Measurements from ENCODE around the gene RMI2.

The RMI2 gene

GRCh38 chr16:11399261-11399831 is 54.1 kb downstream of the RMI2 start:
- no peak for DNase-seq (ENCODE audit: low spot score)

DNA sequence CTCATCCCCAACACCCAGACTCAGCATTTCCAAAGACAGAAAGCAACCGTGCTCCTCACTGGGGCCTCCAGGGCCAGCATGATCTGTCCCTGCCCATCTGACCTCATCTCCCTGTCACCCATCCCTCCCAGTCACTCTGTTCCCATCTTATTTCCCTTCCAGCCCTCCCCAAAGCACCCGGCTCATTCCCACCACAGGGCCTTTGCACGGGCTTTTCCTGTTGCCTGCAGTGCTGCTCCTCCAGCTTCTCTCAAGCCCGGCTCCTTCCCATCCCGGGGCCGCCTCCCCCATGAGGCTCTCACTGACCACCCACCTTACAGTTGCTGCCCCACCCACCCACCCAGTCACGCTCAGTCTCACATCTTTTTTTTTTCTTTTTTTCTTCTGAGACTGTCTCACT is 54.8 kb downstream of the RMI2 start:
- DNase-seq (ENCODE audit: low spot score): no peak

All from ecto neural progenitor cell (in vitro differentiated cells).